Retinal pigment epithelial cell (primary cell): ENCODE results near the gene PRRT3.
A peak's percentile ranks its signal among the peaks of the same experiment; 100 is the strongest.
"Not testable (repeated sequence)": the region's sequence is repeated elsewhere in the genome, so short reads cannot be mapped to it uniquely, and the experiment has no call there.

Source experiments
- DNase-seq: peaks from one replicate; pipeline ENCODE4 v3.0.0-alpha.2; 2010; ENCODE audit warnings: low read depth
- H3K4me3 ChIP-seq: 2 replicates; pipeline ENCODE4 v1.5.1; 2011; ENCODE audit warnings: mild to moderate bottlenecking, low read length, control low read depth, moderate library complexity
- TF ChIP-seq, protein P1 (sequence below): conservative IDR thresholded peaks from 2 replicates; pipeline ENCODE4 v1.5.1; 2011; ENCODE audit warnings: low read depth, low read length, control low read depth, inconsistent platforms

The PRRT3 gene

DNA sequence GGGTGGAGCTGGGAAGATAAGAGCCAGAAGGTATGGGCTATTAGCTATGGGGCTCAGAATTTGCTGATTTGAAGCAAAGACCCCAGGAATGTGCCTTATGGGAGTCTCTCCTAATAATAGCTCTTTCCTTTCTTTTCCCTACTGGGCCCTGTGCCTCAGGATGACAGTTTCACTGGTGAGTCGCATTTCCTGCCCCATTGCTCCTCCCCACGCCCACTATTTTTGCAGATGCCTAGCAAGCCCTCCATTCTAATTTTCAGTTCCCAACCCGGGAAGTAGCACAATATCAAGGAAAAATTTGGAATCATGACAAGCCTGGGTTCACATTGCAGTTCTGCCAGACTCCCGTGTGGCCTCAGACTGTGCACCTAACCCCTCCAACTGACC is 49.0 kb downstream of the PRRT3 start:
- DNase-seq: no peak
- TF ChIP-seq, protein P1, sequence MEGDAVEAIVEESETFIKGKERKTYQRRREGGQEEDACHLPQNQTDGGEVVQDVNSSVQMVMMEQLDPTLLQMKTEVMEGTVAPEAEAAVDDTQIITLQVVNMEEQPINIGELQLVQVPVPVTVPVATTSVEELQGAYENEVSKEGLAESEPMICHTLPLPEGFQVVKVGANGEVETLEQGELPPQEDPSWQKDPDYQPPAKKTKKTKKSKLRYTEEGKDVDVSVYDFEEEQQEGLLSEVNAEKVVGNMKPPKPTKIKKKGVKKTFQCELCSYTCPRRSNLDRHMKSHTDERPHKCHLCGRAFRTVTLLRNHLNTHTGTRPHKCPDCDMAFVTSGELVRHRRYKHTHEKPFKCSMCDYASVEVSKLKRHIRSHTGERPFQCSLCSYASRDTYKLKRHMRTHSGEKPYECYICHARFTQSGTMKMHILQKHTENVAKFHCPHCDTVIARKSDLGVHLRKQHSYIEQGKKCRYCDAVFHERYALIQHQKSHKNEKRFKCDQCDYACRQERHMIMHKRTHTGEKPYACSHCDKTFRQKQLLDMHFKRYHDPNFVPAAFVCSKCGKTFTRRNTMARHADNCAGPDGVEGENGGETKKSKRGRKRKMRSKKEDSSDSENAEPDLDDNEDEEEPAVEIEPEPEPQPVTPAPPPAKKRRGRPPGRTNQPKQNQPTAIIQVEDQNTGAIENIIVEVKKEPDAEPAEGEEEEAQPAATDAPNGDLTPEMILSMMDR: no peak
- peak overlapping the region; percentile 41 for H3K4me3 ChIP-seq

DNA sequence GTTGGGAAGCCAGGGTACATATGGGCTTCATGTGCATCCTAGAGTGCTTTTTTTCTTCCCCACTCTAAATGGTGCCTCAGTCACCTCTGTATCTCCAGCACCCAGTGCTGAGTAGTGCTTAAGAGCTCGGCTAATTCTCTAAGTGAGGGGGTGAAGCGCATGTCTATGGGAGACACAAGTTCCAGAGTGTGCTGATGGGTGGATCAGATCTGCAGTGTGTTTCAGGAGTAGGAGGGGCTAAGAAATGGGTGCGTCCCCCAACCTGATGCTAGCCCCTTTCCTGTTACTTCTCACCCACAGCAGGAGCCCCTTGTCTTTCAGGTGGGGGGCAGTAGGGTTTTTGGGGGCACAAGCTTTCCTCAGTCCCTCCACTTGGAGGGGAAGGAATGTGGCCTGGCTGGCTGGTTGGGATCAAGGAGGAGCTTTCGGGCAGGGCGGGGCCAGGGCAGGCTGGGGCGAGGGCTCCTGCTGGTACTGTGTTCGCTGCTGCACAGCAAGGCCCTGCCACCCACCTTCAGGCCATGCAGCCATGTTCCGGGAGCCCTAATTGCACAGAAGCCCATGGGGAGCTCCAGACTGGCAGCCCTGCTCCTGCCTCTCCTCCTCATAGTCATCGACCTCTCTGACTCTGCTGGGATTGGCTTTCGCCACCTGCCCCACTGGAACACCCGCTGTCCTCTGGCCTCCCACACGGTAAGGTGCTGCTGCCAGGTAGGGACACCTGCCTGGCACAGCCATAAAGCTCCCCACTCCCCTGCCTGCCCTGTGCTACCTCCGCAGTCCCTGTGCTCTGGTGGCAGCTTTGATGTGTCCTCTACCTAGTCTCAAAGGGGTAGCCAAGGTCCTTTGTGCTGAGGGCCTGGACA is 49.6 kb downstream of the PRRT3 start, which contains the start of gene IL17RE:
Gene IL17RE (plus strand): TSS at position 477 of the 866 bp plus-strand sequence. CDS start 85 bp downstream, at position 562.
- peak within 1 kb of the TSS; percentile 41 for H3K4me3 ChIP-seq
- DNase-seq: no peak
- TF ChIP-seq, protein P1: no peak

GRCh38 chr3:9901967-9902366 is 50.2 kb downstream of the PRRT3 start:
- TF ChIP-seq, protein P1: no peak
- H3K4me3 ChIP-seq: no peak overlapping the region
- no peak for DNase-seq

DNA sequence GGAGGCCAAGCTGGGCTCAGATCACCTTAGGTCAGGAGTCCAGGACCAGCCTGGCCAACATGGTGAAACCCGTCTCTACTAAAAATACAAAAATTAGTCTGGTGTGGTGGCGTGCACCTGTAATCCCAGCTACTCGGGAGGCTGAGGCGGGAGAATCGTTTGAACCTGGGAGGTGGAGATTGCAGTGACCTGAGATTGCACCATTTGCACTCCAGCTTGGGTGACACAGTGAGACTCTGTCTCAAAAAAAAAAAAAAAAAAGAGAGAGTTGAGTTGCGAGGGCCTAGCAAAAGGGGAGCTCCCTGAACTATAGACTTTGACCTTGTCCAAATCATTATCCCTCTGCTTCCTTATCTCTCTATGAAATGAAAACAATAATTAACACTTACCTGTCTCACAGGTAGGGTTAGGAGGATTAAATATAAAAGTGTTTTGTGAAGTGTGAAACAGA is 51.2 kb downstream of the PRRT3 start:
- not testable (repeated sequence) for DNase-seq, H3K4me3 ChIP-seq

DNA sequence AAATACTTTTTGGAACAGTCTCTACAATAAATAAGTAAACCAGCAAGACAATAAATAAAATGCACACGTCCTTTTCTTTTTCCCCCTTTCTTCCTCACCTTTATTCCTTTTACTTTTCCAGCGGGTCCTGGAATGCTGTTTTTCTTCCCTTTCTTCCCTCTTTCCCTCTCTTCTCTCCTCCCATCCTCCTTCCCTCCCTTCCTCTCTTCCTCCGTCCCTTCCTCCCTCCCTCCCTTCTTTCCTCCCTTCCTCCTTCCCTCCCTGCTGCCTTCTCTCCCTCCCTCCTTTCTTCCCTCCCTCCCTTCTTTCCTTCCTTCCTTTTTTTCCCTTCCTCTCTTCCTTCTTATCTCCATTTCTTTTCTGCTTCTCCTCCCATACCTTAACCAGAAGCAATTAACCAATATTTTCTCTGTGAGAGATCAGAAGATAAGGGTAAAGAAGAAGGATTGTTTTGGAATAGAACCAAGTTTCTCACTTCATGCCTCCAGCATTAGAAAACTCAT is 52.9 kb downstream of the PRRT3 start:
- no peak overlapping the region for H3K4me3 ChIP-seq
- TF ChIP-seq, protein P1: no peak
- DNase-seq: no peak

- no peak overlapping the region for H3K4me3 ChIP-seq
- no peak for DNase-seq
- TF ChIP-seq, protein P1: no peak
Observed at GRCh38 chr3:9898467-9899241, 53.6 kb downstream of the PRRT3 start.
